AG04450 (cell line): ENCODE data around the gene IRF5. TPM values are rescaled to one million over a fixed set of nuclear protein-coding genes. Genes with fewer than 3 reads are reported as not detected.
"Not testable (repeated sequence)": the region's sequence is repeated elsewhere in the genome, so short reads cannot be mapped to it uniquely, and the experiment has no call there.

Experiments used
- CTCF ChIA-PET: fragments of 300-600, 350-600 bp; formaldehyde crosslinking; extraction: SDS; loops from one replicate; lab custom pipeline; 2022; ENCODE audit warnings: antibody characterized with exemption, inconsistent platforms; lab: Charles Lee
- POLR2A ChIA-PET: fragments of 350-600 bp; formaldehyde crosslinking; extraction: SDS; loops from one replicate; lab custom pipeline; 2021; ENCODE audit warnings: antibody characterized with exemption, inconsistent platforms; lab: Yijun Ruan, JAX
- DNase-seq: peaks from one replicate; pipeline ENCODE4 v3.0.0-alpha.2; 2011; ENCODE audit warnings: low read depth, low spot score
- H3K27ac ChIP-seq: one replicate; pipeline ENCODE4 v1.5.1; 2012; ENCODE audit warnings: low read depth, low read length, control low read depth
- H3K27me3 ChIP-seq: one replicate; pipeline ENCODE4 v1.6.0; 2012; ENCODE audit warnings: low read length; ENCODE audit not compliant: control insufficient read depth, insufficient read depth
- H3K4me3 ChIP-seq: 2 replicates; pipeline ENCODE4 v1.5.1; 2011; ENCODE audit warnings: mild to moderate bottlenecking, low read depth, low read length, control low read depth
- H3K9me3 ChIP-seq: 2 replicates; pipeline ENCODE4 v1.5.1; 2012; ENCODE audit warnings: low read length; ENCODE audit not compliant: control insufficient read depth, insufficient read depth
- CTCF ChIP-seq: IDR thresholded peaks from 2 replicates; pipeline ENCODE4 v1.5.1; 2011; ENCODE audit warnings: low read depth, low read length, control low read depth, inconsistent platforms
- polyA plus RNA-seq: library from polyadenylated mRNA; depleted of rRNA; stranded (reverse); fragments of >200 nt; gene quantifications from 2 replicates; pipeline ENCODE4 v1.2.3, GENCODE V29; 2011

The IRF5 gene
- polyA plus RNA-seq, 1 experiment: 0.06 TPM

- CTCF ChIA-PET: interaction anchor here (0.9 kb wide), 1 partner anchor 57 kb away, joined by 3 read pairs; no protein-coding TSS in a partner anchor
- Histone ChIP-seq H3K27ac (no peak overlapping the region), H3K9me3 (no peaks in the 10 kb centered on the region; the same call in 1 of the 2 replicates), H3K4me3 (no peak overlapping the region), H3K27me3 (peaks cover 64% of the 10 kb centered on the region)
- TF ChIP-seq CTCF: no peak
- POLR2A ChIA-PET: no interaction called here
- DNase-seq: no peak
These were observed 3.0 kb downstream of the IRF5 start for GRCh38 chr7:128940494-128941322.

GRCh38 chr7:128941323-128941890 is 3.7 kb downstream of the IRF5 start:
- H3K27me3 ChIP-seq: peaks cover 60% of the 10 kb centered on the region
- ChIA-PET CTCF (no interaction called here), POLR2A (no interaction called here)
- no peak for DNase-seq
- H3K4me3 ChIP-seq: no peak overlapping the region
- TF ChIP-seq CTCF: no peak
- H3K9me3 ChIP-seq: no peaks in the 10 kb centered on the region; the same call in 1 of the 2 replicates
- no peak overlapping the region for H3K27ac ChIP-seq

GRCh38 chr7:128941946-128942526 is 4.3 kb downstream of the IRF5 start:
- no peak for DNase-seq
- Histone ChIP-seq H3K9me3 (no peaks in the 10 kb centered on the region; the same call in 1 of the 2 replicates), H3K27ac (no peak overlapping the region), H3K27me3 (peaks cover 58% of the 10 kb centered on the region), H3K4me3 (no peak overlapping the region)
- ChIA-PET CTCF (no interaction called here), POLR2A (no interaction called here)
- TF ChIP-seq CTCF: no peak

GRCh38 chr7:128943251-128943650 is 5.5 kb downstream of the IRF5 start:
- H3K9me3 ChIP-seq, DNase-seq, H3K27ac ChIP-seq, H3K4me3 ChIP-seq: not testable (repeated sequence)
- ChIA-PET POLR2A (interaction anchor here (0.6 kb wide), 1 partner anchor 189 kb away, joined by 5 read pairs; no protein-coding TSS in a partner anchor), CTCF (interaction anchor here (1.9 kb wide), 1 partner anchor 148 kb away, joined by 5 read pairs; no protein-coding TSS in a partner anchor)
- peaks cover 49% of the 10 kb centered on the region for H3K27me3 ChIP-seq

- TF ChIP-seq CTCF: no peak
- CTCF ChIA-PET: interaction anchor here (1.9 kb wide), 1 partner anchor 146 kb away, joined by 5 read pairs; no protein-coding TSS in a partner anchor
- no peak overlapping the region for H3K27ac ChIP-seq
- no peak overlapping the region for H3K4me3 ChIP-seq
- peaks cover 36% of the 10 kb centered on the region for H3K27me3 ChIP-seq
- POLR2A ChIA-PET: no interaction called here
- no peak for DNase-seq
- no peaks in the 10 kb centered on the region; the same call in 1 of the 2 replicates for H3K9me3 ChIP-seq
These were observed 6.9 kb downstream of the IRF5 start for GRCh38 chr7:128944487-128945236.
